ENCODE measurements around the gene VENTX.

The VENTX gene, protein sequence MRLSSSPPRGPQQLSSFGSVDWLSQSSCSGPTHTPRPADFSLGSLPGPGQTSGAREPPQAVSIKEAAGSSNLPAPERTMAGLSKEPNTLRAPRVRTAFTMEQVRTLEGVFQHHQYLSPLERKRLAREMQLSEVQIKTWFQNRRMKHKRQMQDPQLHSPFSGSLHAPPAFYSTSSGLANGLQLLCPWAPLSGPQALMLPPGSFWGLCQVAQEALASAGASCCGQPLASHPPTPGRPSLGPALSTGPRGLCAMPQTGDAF

DNA sequence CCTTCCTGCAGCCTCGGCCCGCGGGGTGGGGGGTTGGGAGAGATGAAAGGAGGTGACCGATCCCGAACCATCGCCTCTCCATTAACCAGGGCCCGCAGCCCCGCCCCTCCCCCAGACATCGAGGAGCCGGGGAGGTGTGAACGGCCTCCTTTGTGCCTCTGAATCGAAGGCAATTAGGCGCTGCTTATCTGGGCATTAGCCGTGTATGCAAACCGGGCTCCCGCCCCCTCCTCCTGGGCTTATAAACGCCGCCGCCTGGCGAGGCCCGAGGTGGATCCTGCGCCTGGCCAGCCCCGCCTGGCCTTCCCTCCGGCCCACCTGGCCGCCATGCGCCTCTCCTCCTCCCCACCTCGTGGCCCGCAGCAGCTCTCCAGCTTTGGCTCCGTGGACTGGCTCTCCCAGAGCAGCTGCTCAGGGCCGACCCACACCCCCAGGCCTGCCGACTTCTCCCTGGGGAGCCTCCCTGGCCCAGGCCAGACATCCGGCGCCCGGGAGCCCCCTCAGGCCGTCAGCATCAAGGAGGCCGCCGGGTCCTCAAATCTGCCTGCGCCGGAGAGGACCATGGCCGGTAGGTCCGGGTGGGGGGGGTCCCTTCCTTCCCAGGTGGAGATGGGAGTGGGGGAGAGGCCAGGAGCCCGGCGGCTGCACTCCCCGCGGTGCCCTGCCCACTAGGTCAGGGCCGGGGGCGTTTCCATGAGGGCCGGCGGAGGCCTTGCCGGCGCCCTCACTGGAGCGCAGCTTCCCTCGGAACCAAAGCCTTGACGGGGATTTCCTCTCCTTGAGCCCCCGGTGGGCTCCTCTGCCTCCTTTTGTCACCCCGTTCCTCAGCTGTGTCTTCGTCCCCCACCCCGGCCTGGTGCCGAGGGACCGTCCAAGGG is at the start of gene VENTX:
Gene VENTX (plus strand): TSS at position 268 of the 878 bp plus-strand sequence. CDS start 60 bp downstream, at position 328.
- no peak for DNase-seq

DNA sequence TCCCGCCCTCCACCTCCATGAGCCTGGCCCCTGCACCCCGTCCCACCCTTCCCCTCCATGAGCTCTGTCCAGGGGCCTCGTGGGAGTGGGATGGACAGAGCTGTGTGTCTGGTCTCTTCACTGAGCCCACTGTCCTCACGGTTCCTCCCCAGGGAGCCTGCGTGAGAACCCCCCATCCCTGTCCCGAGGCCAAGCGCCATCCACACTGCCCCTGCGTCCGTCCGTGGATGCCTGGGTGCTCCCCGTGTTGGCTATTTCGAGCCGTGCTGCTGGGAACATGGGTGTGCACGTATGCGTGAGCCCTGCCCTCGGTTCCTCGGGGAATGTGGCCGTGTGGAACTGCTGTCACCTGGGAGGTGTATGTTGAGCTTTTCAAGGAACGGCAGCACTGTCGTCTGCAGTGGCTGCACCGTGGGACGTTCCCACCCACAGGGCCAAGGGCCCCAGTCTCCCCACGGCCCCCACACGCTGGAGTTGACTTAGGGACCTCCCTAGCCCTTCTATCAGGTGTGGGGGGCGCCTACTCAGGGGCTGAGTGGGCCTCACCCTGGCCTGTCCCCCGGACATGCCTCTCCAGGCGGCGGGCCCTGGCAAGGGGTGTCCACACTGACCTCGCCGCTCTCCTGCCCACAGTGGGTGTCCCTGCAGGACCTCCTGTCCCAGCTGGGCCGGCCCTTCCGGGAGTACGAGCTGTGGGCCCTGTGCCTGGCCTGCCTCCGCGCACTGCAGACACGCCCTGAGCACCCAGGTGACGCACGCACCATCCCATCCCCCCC is 49.6 kb upstream of the VENTX start:
- no peak for DNase-seq

DNA sequence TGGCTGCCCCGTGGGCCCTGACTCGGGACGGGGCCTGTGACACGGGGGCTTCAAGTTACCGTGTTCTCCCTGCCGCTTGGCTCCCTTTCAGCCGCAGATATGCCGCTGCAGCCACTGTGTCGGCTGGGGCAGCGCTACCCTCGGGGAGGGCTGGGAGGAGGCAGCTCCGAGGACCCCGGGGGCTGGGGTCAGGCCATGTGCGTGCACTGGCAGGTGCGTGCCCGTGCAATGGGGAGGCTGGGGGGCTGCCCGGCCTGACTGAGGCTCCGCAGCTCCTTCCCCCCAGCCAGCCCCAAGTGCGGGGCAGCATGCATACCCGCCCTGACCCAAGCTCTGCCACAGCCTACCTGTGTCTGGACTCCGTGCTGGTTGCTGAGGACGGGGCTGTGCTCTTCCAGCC is 48.4 kb upstream of the VENTX start:
- no peak for DNase-seq

DNA sequence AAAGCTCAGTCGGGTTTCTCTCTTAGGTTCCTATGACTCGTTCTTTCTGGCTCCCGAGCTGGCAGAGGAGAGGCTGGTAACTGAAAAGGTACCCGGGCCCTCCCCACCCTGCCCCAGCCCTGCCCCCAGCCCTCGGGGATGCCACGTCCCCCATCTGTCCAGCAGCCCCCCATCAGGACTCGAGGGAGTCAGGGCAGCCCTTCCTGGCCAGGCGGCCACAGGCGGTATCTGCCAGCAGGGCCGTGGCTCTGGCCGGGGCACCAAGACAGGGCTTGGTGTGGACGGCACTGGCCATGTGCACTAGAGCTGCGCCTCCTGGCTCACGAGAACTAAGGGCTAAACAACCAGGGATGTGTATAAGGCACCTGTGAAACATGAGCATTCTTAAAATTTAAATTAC is 47.9 kb upstream of the VENTX start:
- DNase-seq: no peak

DNA sequence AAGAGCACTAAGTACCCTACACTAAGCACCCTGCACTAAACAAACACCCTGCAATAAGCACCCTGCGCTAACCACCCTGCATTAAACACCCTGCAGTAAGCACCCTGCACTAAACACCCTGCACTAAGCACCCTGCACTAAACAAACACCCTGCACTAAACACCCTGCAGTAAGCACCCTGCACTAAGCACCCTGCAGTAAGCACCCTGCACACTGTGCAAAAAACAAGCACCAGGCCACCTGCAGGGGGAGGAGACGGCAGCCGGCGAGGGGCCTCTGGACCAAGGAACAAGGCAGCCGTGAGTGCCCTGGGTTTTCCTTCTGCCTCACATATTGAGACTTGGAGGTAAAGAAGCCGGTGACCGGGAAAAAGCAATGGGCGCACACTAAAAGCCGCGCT is 47.4 kb upstream of the VENTX start:
- DNase-seq: no peak

DNA sequence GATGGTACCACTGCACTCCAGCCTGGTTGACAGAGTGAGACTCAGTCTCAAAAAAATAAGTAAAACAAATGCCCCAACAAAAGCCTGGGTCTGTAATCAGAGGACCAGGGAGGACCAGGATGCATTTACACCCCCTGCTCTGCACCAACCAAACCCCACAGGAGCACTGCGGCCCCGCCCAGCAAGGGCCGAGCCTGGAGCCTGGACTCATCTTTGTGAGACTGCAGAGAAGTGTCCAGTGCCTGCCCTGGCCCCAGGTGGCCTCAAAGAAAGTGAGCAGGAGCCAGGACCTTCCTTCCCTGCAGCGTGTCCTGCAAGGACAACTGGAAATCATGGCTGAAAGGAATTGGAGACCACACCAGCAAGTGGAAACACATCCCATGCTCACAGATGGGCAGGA is 46.0 kb upstream of the VENTX start:
- DNase-seq: no peak

DNA sequence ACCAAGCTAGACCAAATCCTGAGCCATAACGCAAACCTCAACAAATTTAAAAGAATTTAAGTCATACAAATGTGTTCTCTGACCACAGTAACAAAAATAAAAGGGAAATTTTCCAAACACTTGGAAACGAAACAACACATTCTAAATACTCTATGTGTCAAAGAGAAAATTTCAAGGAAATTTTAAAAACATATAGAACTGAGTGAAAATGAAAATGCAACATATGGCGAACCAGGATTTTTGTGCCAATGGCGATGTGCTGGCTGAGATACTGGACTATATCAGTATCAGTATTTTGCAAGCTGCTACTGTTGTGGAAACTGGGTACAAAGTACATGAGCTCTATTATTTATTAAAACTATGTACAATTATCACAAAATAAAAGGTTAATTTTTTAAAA is 43.5 kb upstream of the VENTX start:
- no peak for DNase-seq

DNA sequence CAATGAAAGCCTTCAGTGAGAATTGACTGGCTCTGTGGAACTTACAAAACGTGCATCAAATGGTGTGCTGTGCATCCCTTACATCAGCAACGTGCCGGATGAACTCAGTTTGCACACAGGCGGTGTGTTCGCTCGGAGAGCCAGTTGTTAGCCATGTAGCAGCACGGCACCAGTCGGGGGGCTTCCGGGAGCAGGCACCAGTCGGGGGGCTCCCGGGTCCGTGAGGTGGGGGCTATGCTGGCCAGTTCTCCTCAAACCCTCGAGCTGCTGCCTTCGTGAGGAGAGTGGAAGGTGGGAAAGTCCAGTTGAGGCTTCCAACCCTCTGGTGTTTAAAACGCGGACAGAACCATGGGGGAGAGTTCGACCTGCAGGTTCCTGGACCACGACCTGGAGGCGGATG is 42.6 kb upstream of the VENTX start:
- DNase-seq: no peak

DNA sequence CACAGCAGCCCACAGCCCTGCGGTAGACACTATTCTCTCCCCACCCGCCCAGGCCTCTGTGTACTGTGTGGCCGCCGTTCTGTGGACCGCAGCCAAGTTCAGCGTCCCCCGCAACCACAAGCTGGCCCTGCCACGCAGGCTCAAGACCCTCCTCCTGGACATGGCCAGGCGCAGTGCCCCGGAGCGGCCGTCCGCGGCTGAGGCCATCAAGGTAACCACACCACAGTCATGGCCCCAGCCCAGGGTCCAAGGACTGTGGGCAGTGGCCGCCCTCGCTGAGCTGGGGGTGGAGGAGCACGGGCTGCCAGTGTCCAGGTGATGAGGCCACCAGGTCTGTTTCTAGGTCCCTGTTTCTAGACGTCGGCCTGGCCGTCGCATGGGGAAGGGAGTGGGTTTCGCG is 42.0 kb upstream of the VENTX start:
- DNase-seq: no peak

DNA sequence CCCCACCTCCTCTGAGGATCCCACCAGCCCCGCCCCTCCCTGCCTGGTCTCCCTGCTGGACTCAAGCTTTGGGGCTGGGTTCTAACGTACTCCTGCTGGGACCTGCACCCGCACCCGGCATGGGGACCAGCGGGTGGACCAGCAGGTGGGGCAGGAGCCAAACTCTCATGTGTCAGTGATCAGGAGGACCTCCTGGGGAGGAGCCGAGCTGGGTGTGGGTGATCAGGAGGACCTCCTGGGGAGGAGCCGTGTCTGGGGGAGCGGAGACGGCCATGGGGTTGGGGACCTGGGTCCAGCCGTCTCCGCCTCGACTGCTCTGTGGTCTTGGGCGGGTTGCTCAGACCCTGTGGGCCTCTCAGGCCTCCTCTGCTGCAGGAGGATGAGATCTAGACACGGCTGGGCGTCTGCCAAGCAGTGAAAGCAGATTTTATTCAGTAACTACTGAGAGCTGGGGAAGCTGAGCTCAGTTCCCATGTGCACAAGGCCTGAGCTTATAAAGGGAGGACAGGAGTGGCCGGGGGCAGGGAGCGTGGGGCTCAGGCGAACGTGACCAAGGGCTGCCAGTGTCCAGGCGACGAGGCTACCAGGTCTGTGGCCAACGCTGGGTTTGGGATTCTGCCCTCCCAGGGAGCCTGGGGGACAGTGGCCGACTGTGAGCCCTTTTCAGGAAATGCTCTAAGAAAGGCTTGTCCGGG is 41.3 kb upstream of the VENTX start:
- no peak for DNase-seq

DNA sequence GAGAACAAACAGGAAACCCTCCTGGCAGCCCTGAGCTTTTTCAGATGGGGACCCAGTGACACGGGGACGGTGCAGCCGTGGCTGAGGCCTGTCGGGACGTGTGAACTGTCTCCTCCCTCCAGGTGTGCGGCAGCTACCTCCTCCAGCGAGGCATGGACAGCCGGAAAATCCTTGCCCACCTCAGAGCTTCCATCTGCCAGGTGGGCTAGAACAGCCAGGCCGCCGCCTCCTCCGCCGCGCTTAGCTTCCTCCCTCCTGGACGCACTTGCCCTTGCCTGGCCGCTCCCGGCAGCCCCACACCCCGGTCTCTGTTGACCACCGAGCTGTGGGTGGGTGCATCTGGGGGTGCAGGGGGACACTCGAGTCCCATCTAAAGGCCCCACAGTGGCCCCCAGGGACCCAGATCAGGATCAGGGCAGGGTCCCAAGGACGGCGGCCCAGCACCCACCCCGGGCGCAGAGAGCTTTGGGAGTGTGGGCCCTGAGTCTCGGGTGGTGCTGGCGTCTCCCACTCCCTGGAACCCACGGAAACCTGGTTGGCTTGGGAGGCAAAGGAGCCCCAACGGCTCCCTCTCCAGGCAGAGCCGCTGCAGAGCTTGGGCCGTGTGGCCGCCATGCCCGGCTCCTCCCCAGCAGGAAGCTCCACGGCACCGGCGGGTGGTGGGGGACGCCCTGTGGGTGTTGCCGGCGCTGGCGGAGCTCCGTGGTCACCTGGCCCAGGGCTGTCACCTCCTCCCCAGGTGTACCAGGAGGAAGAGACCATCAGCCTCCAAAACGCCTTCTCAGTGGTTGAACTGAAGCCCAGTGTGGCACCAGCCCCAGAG is 40.5 kb upstream of the VENTX start:
- DNase-seq: no peak

DNA sequence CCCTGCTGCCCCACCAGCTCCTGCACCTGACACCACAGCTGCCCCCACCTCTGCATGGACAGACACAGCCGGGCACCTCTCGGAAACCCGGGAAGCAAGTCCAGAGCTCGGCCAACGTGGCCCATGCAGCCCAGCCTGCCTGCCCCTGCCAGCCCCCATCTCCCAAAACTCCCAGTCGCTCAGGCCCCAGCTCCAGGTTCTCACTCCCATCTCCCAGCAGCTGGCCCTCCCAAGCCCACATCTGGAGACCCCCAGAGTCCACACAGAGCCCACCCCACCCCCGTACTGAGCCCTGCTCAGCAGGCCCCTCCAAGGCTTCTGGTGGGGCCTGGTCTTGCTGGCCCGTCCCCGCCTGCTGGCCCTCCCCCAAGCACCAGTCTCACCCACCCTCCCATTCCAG is 39.9 kb upstream of the VENTX start:
- DNase-seq: no peak

DNA sequence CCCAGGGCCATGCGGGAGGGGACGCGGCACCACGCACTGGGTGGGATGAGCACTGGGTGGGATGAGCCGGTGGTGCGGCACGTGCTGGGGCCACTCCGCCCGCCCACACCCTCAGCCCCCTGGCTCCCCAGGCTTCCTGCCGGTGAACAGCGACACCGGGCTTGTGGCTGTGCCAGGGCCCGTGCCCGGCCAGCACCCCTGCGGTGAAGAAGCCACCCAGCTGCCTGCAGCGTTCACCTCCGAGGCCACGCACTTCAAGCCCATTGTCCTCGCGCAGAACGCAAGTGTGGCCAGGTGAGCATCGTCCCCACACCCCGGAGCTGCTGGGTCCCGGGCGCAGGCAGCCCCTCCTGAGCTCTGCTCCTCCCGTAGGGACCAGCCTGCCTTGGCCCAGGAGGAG is 39.4 kb upstream of the VENTX start:
- DNase-seq: no peak

DNA sequence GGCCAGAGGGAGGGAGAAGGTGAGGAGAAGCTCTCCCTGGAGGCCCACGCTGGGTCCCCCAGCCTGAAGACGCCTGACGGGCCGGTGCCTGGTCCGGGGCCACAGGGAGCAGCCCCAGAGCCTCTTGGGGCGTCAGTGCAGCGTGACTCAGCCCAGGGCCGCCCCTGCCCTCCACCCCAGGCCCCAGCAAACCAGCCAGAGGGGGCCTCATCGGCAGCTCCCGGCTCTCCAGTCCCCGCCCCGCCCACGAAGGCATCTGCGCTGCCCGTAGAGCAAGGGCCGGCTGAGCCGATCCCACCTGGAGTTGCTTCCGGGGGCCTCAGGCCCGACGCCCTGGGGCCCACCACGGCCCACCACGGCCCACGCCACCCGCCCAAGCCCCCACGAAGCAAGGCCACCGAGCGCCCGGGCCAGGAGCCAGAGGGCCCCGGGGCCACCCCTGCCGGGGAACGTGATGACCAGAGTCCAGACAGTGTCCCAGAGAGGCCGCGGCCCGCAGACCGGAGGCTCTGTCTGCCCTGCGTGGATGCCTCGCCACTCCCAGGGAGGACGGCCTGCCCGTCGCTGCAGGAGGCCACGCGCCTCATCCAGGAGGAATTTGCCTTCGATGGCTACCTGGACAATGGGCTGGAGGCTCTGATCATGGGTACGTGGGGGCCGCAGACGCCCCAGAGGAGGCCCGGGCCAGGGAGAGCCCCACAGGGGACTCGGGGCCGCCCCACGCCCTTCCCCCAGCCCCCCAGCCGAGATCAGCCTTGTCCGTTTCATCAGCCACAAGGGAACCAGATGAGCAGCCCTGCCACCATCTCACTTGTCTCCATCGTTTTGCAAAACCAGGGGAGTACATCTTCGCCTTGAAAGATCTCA is 38.8 kb upstream of the VENTX start:
- DNase-seq: no peak

DNA sequence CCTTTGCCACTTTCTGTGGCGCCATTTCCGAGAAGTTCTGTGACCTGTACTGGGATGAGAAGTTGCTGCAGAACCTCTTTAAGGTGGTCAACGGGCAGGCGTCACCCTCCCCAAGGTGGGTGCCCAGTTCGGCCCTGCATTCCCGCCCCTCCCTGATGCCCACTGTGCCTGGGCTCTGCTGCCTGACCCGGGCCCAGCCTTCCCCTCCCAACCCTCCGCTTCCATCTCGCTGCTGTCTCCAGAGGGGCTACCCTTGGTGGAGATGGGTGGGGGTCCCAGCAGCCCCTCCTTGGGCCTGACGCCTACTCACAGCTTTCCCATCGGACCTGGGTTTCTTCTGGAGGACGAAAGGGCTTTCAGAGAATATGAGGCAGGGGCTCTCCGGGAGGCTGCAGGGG is 38.2 kb upstream of the VENTX start:
- no peak for DNase-seq

DNA sequence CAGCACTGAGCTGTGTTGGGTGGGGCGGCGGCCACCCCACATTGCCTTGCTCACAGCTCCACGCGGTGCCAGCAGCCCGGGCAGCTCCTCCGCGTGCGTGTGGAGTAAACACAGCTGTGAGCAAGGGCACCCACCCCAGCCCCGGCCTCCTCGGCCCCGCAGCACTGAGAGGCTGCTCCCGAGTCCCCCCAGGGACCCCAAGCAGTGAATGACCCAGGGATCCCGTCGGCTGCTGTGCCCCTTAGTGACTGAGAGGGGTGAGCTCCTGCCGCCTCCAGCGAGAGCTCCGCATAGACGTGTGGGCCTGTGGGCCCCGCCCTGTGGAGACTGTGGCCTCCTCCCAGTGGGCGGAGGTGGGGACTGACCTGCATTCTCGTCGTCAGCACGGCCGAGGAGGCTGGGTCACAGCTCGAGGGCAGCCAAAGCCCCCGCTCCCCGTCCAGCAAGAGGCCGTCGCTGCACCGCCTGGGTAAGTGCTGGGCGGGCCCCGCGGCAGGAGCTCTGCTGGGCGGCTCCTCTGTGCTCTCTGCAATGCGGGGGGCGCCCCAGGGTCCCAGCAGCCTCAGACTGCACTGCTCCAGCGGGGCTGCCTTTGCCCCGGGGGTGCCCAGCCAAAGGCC is 37.6 kb upstream of the VENTX start:
- DNase-seq: no peak

DNA sequence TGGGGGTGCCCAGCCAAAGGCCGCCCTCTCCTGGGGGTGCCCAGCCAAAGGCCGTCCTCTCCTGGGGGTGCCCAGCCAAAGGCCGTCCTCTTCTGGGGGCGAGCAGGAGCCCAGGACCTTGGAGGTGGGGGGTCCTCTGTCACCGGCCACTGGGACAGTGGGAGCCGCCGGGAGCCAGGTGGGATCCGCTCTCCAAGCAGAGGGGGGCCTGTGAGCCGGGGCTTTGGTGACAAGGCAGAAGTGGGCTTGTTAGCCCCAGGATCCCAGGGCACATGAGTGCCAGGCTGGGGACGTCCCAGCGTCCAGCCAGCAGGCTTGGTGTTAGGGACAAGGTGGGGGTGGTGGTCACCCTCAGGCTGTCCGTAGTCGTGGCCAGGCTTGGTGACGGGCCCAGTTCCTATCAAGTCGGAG is 37.0 kb upstream of the VENTX start:
- DNase-seq: no peak

DNA sequence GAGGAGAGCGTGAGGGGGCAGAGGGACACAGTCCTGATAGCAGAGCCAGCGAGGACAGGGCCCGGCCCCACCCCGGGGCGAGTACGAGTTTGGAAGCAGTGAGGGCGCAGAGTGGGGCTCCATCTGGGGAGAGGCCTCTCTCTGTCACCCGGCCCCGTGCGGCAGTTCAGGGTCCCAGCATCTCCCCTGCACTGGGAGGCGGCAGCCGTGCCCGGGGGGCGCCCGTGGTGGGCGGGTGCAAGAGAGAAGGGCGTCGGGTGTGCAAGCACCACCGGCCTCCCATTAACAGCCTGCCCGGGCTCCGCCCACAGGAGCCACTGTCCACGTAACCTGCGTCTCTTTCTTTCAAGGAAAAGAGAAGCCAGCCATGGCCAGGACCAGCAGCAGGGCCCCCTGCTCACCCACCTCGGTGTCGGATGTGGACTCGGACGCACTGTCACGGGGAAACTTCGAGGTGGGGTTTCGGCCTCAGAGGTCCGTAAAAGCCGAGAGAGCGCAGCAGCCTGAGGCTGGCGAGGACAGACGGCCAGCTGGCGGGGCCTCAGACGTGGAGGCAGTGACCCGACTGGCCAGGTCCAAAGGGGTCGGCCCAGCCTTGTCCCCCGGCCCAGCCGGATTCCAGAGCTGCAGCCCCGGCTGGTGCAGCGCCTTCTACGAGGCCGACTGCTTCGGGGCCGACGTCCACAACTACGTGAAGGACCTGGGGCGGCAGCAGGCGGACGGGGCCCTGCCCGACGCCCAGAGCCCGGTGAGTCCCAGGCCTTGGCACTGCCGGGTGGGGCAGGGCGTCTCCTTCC is 36.3 kb upstream of the VENTX start:
- DNase-seq: no peak

DNA sequence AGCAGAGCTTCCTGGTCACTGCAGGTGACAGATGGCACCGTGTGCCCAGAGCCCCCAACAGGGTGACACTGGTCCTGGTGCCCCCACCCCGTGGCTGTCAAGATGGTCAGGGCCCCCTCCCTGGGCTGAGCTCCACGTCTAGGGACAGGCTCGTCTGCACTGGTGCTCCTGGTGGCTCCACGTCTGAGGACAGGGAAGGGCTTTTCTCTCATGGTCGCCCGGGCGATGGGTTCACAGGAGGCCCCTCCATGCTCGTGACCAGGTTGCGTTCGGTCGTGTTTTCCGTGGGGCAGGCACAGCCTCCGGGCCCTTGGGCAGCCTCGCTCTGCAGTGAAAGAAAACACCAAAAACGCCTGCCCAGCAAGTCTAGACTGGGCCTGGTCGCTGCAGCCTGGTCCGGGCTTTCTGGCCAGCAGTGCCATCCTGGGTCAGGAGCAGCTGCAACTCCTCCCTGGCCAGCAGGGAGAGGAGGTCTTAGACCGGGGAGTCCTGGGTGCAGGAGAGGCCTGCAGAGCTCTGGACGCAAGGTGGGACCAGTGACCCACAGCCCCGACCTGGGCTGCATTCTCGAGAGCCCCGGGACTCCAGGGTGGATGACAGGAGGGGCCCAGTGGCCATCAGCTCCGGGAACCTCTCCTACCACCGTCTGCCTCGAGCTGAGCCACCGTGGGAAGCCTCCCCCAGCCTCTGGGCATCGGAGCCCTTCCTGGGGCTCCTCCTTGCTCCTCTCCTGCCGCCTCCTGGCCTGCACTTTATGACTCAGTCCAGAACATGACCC is 35.5 kb upstream of the VENTX start:
- no peak for DNase-seq

Measured in NCI-H524 treated with DMSO at 0.1 percent for 48 hours (cell line).